H1 (cell line): ENCODE measurements around the gene THADA. TPM values are rescaled to one million over a fixed set of nuclear protein-coding genes. Genes with fewer than 3 reads are reported as not detected.

Experiments
- GTF2F1 ChIP-seq: IDR thresholded peaks from 2 replicates; pipeline ENCODE4 v1.6.1; 2012; ENCODE audit warnings: low read depth, low read length, improper control_type of control experiment, borderline replicate concordance
- RBBP5 ChIP-seq: IDR thresholded peaks from 2 replicates; pipeline ENCODE4 v1.7.1; 2012; ENCODE audit warnings: low read depth, mild to moderate bottlenecking, inconsistent platforms, low read length, moderate library complexity, borderline replicate concordance
- polyA plus RNA-seq, 7 experiments: library from polyadenylated mRNA; depleted of rRNA in 3 of 7; stranded (reverse) in 5 of 7; unstranded in 2 of 7; fragments of >200 nt in 5 of 7; fragments of 200-250 nt in 2 of 7; gene quantifications; 1 replicate in 5 of 7; 2 replicates in 1 of 7; 4 replicates in 1 of 7; pipeline versions ENCODE4 v1.2.1 to v1.2.3, GENCODE V29; 2011 to 2013; ENCODE audit warnings: missing spikeins in 2 of 7, mixed read lengths in 2 of 7
- total RNA-seq: library from RNA; stranded (reverse); fragmentation: NEBNext Ultra II Directional; extraction: Animal tissue kit (Norgen Biotek cat#: 25700); gene quantifications from 2 replicates; pipeline ENCODE4 v1.2.1, GENCODE V29; 2021
- TF ChIP-seq, protein P1 (sequence below): IDR thresholded peaks from 2 replicates; pipeline ENCODE4 v1.6.1; 2011; ENCODE audit warnings: low read depth, mild to moderate bottlenecking, low read length; ENCODE audit not compliant: insufficient read depth

Gene THADA
- total and polyA plus RNA-seq, 2 of the 8 experiments (the other 6 are each of a cell fraction or from before 2014, with no cell fraction given) = 22.4 to 26.8 TPM

DNA sequence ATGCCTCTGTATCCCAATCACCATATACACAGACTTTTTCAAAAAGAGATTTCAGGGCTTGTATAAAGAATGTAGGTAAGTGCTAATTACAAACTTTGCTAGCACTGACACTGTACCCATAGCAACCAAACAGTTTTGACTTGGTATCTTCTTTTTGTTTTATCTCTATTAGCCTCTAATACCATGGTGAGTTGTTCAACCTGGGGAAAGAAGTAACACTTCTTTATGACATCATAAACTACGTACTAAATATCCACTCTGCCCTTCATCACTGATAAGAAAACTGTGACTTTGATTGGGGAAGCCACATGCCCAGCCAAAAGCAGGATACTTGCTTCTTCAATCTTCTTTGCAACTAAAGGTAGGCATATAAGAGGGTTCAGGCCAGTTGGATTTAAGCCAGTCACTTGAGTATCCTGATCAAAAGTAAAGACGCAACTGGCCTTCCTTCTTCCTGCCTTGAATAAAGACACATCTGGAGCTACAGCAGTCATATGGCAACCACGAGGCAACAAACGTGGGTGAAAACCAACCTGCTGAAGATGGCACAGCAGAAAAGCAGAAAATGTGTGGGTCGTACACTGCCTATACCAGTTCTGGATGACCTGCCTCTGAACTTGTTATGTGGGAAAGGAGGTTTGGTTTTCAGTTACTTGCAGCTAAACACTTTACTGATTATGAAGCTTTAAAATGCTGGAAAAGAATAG, 16.4 kb downstream of the THADA start (continued):
- TF ChIP-seq GTF2F1 (no peak), RBBP5 (no peak)
- TF ChIP-seq, protein P1, sequence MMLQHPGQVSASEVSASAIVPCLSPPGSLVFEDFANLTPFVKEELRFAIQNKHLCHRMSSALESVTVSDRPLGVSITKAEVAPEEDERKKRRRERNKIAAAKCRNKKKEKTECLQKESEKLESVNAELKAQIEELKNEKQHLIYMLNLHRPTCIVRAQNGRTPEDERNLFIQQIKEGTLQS = no peak
